GM19438 (cell line): ENCODE results near the gene FSTL4.
"Not testable (repeated sequence)": the region's sequence is repeated elsewhere in the genome, so short reads cannot be mapped to it uniquely, and the experiment has no call there.

Experiments
- ATAC-seq: cut with Tn5 transposase; IDR thresholded peaks from one replicate; pipeline ENCODE4 v1.9.1; 2021; ENCODE audit warnings: low read depth; ENCODE audit not compliant: unreplicated experiment

The FSTL4 gene

DNA sequence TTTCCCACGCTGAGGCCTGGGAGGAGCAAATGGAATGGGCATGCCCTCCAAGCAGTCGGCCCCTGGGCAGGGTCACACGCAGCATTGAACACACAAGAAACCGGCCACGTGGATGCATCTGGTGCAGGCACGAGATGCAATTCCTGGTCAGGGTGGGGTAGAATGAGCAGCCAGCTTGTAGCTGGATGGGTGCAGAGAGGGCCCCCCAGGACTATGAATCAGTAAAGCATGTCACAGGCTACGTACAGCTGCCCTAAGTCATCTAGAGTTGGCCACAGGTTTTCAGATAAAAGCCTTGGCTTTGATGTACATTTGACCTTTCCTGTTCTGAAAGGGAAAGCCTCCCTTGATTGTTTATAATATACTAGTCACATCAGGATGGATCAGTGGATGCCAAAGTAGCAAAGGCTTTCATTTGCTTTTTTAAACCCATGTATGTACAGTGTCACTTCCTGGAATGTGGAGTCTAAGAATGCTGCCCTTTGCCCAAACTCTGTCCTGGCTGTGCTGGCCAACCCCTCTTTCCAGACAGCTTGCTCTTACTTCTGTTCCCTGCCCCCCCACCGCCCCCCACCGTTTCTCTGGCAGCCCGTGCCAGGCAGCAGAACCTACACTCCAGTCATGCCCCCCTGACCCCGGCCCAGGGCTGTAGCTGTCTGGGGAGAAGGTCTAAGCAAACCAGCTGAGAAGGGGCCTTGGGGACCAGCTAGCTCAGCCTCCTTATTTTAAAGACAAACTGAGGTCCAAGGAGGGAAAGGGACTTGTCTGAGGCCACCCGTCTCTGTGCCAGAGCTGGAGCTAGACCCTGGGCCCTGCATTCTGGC, 391.3 kb downstream of the FSTL4 start:
- ATAC-seq = no peak

DNA sequence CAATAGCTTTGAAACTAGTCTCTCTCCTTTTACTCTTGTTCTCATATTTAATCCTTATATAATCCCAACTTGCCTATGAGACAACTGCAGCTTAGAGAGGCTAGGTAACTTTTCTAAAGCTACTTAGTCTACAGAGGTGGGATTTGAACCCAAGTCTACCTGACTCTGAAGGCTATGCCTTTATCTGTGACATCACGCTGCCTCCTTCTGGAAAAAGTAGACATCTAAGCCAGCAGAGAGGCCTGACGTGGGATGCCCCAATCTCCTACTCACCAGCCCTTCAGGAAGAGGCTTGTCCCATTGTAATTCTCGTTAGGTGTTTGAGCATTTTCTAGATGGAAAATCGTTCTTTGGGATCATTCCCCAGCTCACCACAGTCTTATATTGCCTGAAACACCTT, 393.0 kb downstream of the FSTL4 start:
- no peak for ATAC-seq

DNA sequence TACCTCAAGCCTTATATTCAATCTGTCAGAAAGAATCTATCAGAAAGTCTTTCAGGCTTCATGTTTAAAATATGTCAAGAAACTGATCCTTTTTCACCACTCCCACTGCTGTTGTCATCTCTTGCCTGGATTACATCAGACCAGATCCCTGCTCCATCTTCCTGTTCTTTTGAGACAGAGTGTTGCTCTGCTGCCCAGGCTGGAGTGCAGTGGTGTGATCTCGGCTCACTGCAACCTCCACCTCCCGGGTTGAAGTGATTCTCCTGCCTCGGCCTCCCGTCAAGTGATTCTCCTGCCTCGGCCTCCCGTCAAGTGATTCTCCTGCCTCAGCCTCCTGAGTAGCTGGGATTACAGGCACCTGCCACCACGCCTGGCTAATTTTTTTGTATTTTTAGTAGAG, 396.2 kb downstream of the FSTL4 start:
- not testable (repeated sequence) for ATAC-seq

DNA sequence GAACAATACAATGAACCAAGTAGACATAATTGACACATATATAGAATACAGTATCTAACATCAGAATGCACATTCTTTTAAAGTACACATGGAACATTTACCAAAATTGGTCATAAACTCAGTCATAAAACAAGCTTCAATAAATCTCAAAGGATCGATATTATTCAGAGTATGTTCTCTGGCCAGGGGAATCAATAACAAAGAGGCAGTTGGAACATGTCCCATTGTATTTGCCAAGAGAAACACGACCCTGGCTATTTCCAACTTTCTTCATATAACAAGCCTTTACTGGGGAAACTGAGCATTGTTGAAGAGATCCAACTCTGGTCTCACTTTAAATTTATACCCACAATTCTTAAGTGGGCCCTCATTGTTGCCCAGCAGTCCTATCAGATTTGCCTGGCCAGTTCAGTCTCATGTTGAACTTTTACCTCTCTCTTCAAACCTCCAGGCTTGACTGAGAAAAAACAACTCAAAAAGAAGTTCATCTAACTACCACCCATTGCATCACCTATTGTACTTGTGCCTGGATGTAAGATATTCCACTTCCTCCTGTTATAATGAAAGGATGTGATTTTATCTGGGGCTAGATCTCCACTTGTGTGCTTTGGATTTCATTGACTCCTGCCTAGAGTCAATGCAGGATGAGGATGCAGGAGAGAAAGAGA, 398.1 kb downstream of the FSTL4 start:
- ATAC-seq = no peak

GRCh38 chr5:133205649-133206048, 406.7 kb downstream of the FSTL4 start:
- no peak for ATAC-seq

- no peak for ATAC-seq
Measured at GRCh38 chr5:133205204-133205603, 407.1 kb downstream of the FSTL4 start.

DNA sequence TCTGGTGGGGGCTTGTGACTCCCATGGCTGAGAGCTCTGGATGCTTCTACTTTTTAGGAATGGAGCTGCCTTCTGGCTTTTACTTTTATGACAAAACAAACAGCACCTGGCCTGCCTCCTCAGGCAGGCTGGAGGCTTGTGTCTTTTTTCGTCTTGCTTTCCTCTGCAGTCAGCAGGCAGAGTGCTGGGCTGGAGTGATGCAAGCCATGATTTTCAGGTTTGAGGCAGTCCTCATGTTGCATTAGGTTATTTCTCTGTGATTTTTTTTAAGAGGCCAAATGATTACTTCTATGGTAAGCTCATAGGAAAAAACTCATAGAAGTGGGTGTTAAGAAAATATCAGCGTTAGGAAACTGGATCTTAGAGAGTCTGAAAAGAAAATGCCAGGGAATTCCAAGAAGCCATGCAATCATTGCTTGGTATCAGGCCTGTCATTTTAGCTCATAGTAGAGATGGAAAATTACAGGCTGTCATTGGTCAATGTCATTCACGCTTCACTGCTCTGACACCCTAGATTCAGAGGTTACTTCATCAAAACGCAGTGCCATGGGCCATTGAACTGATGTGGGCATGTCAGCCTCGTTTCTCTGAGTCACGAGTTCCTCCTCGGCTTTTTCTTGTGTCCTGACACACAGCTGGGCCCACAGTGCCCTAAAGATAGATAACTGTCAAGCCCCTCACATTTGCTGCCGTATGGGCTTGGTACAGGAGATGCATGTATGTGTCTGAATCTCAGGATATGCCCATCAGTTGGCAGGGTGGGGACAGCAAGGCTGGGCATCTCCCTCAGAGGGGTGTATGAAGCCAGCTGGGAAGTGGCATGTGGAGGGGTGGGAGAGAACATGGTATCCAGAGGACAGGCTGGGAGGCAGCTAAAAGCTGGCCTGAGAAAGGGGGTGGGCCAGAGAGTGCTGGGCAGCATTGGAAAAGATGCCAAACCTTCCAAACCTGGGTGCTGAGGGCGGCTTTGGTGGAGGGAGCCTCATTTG, 408.7 kb downstream of the FSTL4 start:
- no peak for ATAC-seq

GRCh38 chr5:133202066-133202665, 410.2 kb downstream of the FSTL4 start:
- no peak for ATAC-seq

DNA sequence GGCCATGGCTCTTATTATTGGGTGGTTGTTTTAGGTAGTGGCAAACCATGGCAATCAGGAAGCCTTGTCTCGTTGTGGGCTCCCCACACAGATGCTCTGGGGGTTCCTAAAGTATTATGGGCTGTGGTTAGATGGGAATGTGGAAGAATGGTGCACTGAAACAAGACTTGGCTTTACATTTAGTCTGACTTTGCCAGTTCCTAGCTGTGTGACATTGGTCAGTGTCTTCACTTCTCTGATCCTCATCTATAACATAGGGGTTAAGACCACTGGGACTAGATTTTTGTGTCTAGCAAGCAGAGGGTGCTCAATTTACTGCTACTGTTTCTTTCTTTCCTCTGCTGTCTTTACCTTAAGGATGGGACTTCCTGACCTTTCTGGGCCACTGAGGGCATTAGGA, 411.0 kb downstream of the FSTL4 start:
- ATAC-seq = no peak

GRCh38 chr5:133200256-133200655, 412.1 kb downstream of the FSTL4 start:
- ATAC-seq = no peak

- no peak for ATAC-seq
Measured at GRCh38 chr5:133199417-133200178, 412.7 kb downstream of the FSTL4 start.

- ATAC-seq = no peak
Measured at GRCh38 chr5:133198511-133198910, 413.8 kb downstream of the FSTL4 start.

DNA sequence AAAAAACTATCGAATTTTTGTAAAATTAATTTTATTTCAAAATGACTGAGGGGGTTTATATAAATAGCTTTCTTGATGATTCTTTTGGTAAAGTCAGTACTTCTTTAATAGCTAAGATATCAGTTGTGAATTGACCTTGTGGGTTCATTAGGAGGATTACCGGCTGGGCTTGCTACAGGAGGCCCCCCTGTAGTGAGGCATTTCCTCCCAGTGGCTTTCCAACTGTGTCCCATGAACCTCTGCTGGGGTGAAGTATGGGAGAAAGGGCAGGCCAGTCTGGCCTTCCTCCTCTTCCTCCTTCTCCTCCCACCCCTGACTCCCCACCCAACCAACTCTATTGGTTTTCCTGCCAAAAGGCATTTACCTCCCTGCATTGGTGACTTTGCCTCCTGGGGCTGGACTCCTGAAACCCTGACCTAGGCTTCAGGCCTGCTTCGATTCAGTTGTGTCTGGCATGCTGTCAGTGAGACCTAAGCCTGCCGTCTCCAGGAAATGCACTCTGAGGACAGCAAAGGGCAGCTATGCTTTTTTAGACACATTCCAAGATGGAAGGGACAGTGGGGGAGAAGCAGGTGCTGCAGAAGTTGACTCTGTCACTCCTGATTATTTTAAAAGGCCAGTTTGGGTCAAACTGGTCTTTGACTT, 415.8 kb downstream of the FSTL4 start:
- ATAC-seq = no peak

GRCh38 chr5:133195250-133195649, 417.1 kb downstream of the FSTL4 start:
- no peak for ATAC-seq

- no peak for ATAC-seq
Measured at GRCh38 chr5:133193794-133194193, 418.5 kb downstream of the FSTL4 start.

DNA sequence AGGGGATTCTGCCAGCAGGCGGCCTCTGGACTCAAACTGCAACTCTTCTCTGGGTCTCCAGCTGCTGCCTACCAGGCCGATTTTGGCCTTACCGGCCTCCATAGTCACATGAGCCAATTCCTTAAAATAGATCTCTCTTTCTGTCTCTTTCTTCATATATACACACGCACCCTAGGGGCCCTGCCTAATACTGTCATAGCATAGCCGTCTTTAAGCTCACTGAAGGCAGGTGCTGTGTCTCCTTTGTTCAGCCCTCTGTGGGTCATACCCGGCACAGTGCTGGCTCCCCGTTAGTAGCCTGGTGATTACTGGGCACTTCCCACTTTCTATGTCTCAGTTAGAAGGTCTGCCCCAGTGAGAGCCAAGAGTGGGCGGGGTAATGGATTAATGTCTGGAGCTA, 419.6 kb downstream of the FSTL4 start:
- no peak for ATAC-seq

DNA sequence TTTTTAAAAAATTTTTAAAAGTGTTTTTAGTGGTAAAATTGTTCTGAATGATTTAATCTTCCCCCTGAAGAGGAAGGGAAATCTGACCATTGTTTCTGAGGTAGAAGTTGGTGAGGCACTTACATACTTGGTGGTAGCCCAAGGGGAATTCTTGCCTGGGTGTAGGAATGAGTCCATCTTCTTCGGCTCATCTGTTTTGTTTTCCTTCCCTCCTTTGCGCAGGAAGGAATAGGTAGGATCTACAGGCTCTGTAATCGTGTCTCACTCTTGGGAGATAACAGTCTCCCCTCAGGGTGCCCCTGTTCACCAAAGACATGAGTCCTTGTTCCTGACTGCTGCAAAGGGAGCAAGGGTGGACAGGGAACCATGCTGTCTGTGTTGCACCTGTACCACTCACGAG, 422.5 kb downstream of the FSTL4 start:
- ATAC-seq = no peak

GRCh38 chr5:133179405-133179804, 432.9 kb downstream of the FSTL4 start:
- no peak for ATAC-seq

GRCh38 chr5:133170756-133171387, 441.5 kb downstream of the FSTL4 start:
- not testable (repeated sequence) for ATAC-seq
